H9 (cell line): ENCODE results near the gene C12orf50. TPM values are rescaled to one million over a fixed set of nuclear protein-coding genes. Genes with fewer than 3 reads are reported as not detected.
"Not testable (repeated sequence)": the region's sequence is repeated elsewhere in the genome, so short reads cannot be mapped to it uniquely, and the experiment has no call there.

Source experiments
- DNase-seq: peaks from one replicate; pipeline ENCODE4 v3.0.0-alpha.2; 2017
- H2AFZ ChIP-seq: one replicate; pipeline ENCODE4 v1.6.1; 2013; ENCODE audit warnings: mild to moderate bottlenecking, low read length, control low read depth, moderate library complexity
- H2AK5ac ChIP-seq: 2 replicates; pipeline ENCODE4 v1.6.1; 2013; ENCODE audit warnings: low read length, control low read depth, mixed read lengths; ENCODE audit not compliant: insufficient read length
- H2BK120ac ChIP-seq: one replicate; pipeline ENCODE4 v1.6.1; 2013; ENCODE audit warnings: low read depth, mild to moderate bottlenecking, low read length, control low read depth, inconsistent platforms; ENCODE audit not compliant: poor library complexity, severe bottlenecking
- H2BK12ac ChIP-seq: 2 replicates; pipeline ENCODE4 v1.6.1; 2013; ENCODE audit warnings: low read length, control low read depth, mixed read lengths, low read depth; ENCODE audit not compliant: insufficient read length
- H2BK15ac ChIP-seq: 2 replicates; pipeline ENCODE4 v1.6.1; 2013; ENCODE audit warnings: low read depth, low read length, control low read depth
- H2BK20ac ChIP-seq: one replicate; pipeline ENCODE4 v1.6.1; 2013; ENCODE audit warnings: low read depth, mild to moderate bottlenecking, low read length, control low read depth, inconsistent platforms; ENCODE audit not compliant: poor library complexity, severe bottlenecking
- H2BK5ac ChIP-seq: 2 replicates; pipeline ENCODE4 v1.6.1; 2013; ENCODE audit warnings: low read length, control low read depth, mixed read lengths; ENCODE audit not compliant: insufficient read length
- H3K14ac ChIP-seq: 2 replicates; pipeline ENCODE4 v1.6.1; 2013; ENCODE audit warnings: low read length, control low read depth; ENCODE audit not compliant: insufficient read depth
- H3K18ac ChIP-seq: 2 replicates; pipeline ENCODE4 v1.6.1; 2013; ENCODE audit warnings: low read depth, mild to moderate bottlenecking, mixed read lengths, low read length, control low read depth; ENCODE audit not compliant: insufficient read length
- H3K23ac ChIP-seq: 2 replicates; pipeline ENCODE4 v1.6.1; 2013; ENCODE audit warnings: low read length, control low read depth, mixed read lengths, low read depth; ENCODE audit not compliant: insufficient read length
- H3K23me2 ChIP-seq: 2 replicates; pipeline ENCODE4 v1.6.1; 2013; ENCODE audit warnings: low read depth, mild to moderate bottlenecking, mixed read lengths, low read length, control low read depth; ENCODE audit not compliant: insufficient read length, poor library complexity, severe bottlenecking
- H3K27ac ChIP-seq: 2 replicates; pipeline ENCODE4 v1.5.1; 2013; ENCODE audit warnings: low read length, control low read depth, mixed read lengths, low read depth; ENCODE audit not compliant: insufficient read length
- H3K27me3 ChIP-seq: 2 replicates; pipeline ENCODE4 v1.6.1; 2013; ENCODE audit warnings: low read length, control low read depth, inconsistent platforms; ENCODE audit not compliant: insufficient read depth
- H3K4ac ChIP-seq: 2 replicates; pipeline ENCODE4 v1.6.1; 2013; ENCODE audit warnings: low read depth, mild to moderate bottlenecking, control low read depth, inconsistent platforms, low read length, moderate library complexity
- H3K4me1 ChIP-seq: 2 replicates; pipeline ENCODE4 v1.6.1; 2013; ENCODE audit warnings: low read length, control low read depth, inconsistent platforms; ENCODE audit not compliant: insufficient read depth
- H3K4me2 ChIP-seq: 2 replicates; pipeline ENCODE4 v1.6.1; 2013; ENCODE audit warnings: low read length, control low read depth, mixed read lengths; ENCODE audit not compliant: insufficient read length, insufficient read depth
- H3K56ac ChIP-seq: 2 replicates; pipeline ENCODE4 v1.6.1; 2013; ENCODE audit warnings: low read depth, mild to moderate bottlenecking, mixed read lengths, low read length, control low read depth; ENCODE audit not compliant: insufficient read length
- H3K79me1 ChIP-seq: 2 replicates; pipeline ENCODE4 v1.6.1; 2013; ENCODE audit warnings: low read depth, mild to moderate bottlenecking, moderate library complexity, low read length, control low read depth, inconsistent platforms; ENCODE audit not compliant: insufficient read depth, poor library complexity, severe bottlenecking
- H3K79me2 ChIP-seq: 2 replicates; pipeline ENCODE4 v1.6.1; 2013; ENCODE audit warnings: low read length, control low read depth, inconsistent platforms; ENCODE audit not compliant: insufficient read depth
- H3K9ac ChIP-seq: 2 replicates; pipeline ENCODE4 v1.6.1; 2013; ENCODE audit warnings: low read length, control low read depth, mixed read lengths; ENCODE audit not compliant: insufficient read length; ENCODE audit errors: extremely low read depth
- H3K9me3 ChIP-seq: one replicate; pipeline ENCODE4 v1.6.1; 2013; ENCODE audit warnings: low read depth, low read length, inconsistent platforms; ENCODE audit not compliant: control insufficient read depth
- H3T11ph ChIP-seq: one replicate; pipeline ENCODE4 v1.6.1; 2013; ENCODE audit warnings: mild to moderate bottlenecking, low read length, control low read depth, inconsistent platforms
- H4K20me1 ChIP-seq: one replicate; pipeline ENCODE4 v1.6.1; 2013; ENCODE audit not compliant: control insufficient read depth, insufficient read length, insufficient read depth
- H4K5ac ChIP-seq: 2 replicates; pipeline ENCODE4 v1.6.1; 2013; ENCODE audit warnings: low read depth, mild to moderate bottlenecking, mixed read lengths, low read length, control low read depth; ENCODE audit not compliant: insufficient read length
- H4K8ac ChIP-seq: replicated peaks from 2 replicates; pipeline ENCODE4 v1.6.1; 2013; ENCODE audit warnings: low read length, control low read depth, mixed read lengths, low read depth; ENCODE audit not compliant: insufficient read length
- H4K91ac ChIP-seq: 2 replicates; pipeline ENCODE4 v1.6.1; 2013; ENCODE audit warnings: low read depth, mild to moderate bottlenecking, moderate library complexity, mixed read lengths, low read length, control low read depth; ENCODE audit not compliant: insufficient read length
- H3K27ac Mint-ChIP-seq, 3 experiments: 2 replicates in 2 of 3; 3 replicates in 1 of 3; pipeline ENCODE4 v1.8.0; 2020 to 2021; ENCODE audit warnings: mixed read lengths in 3 of 3, mild to moderate bottlenecking in 1 of 3, moderate library complexity in 1 of 3
- H3K27me3 Mint-ChIP-seq: 2 replicates; pipeline ENCODE4 v1.8.0; 2021; ENCODE audit warnings: low read depth, mild to moderate bottlenecking, moderate library complexity, mixed read lengths
- H3K36me3 Mint-ChIP-seq, 3 experiments: 2 replicates in 2 of 3; 3 replicates in 1 of 3; pipeline ENCODE4 v1.8.0; 2020 to 2021; ENCODE audit warnings: low read depth in 3 of 3, mixed read lengths in 3 of 3; ENCODE audit not compliant: insufficient read depth in 1 of 3
- H3K4me1 Mint-ChIP-seq, 2 experiments: 2 replicates each; pipeline ENCODE4 v1.8.0; 2020; ENCODE audit warnings: mixed read lengths in 2 of 2
- H3K4me3 Mint-ChIP-seq, 2 experiments: 2 replicates in 1 of 2; 3 replicates in 1 of 2; pipeline ENCODE4 v1.8.0; 2020 to 2021; ENCODE audit warnings: mild to moderate bottlenecking in 2 of 2, mixed read lengths in 2 of 2, moderate library complexity in 1 of 2
- H3K9me3 Mint-ChIP-seq, 2 experiments: 2 replicates in 1 of 2; 3 replicates in 1 of 2; pipeline ENCODE4 v1.8.0; 2020; ENCODE audit warnings: mild to moderate bottlenecking in 2 of 2, mixed read lengths in 2 of 2, moderate library complexity in 1 of 2
- WGBS: extraction: QIAGEN DNeasy Blood & Tissue Kit; methylation state at CpG from one replicate; pipeline ENCODE4 v1.1.7; 2013; ENCODE audit warnings: missing lambda C conversion rate, low lambda C conversion rate, mixed read lengths; ENCODE audit not compliant: insufficient read length; ENCODE audit errors: extremely low coverage; 5-methylcytosine and 5-hydroxymethylcytosine counted together
- total RNA-seq: library from RNA; stranded (reverse); gene quantifications from 2 replicates; pipeline ENCODE4 v1.2.1, GENCODE V29; 2021
- TF ChIP-seq, protein P1 (sequence below): fragments of 200-600 bp; sonication (generic); conservative IDR thresholded peaks from 3 replicates; pipeline ENCODE4 v1.8.0; 2021; ENCODE audit warnings: antibody characterized with exemption, mild to moderate bottlenecking

Gene C12orf50
- total RNA-seq, 1 experiment from 2014 or later: 0.17 TPM

DNA sequence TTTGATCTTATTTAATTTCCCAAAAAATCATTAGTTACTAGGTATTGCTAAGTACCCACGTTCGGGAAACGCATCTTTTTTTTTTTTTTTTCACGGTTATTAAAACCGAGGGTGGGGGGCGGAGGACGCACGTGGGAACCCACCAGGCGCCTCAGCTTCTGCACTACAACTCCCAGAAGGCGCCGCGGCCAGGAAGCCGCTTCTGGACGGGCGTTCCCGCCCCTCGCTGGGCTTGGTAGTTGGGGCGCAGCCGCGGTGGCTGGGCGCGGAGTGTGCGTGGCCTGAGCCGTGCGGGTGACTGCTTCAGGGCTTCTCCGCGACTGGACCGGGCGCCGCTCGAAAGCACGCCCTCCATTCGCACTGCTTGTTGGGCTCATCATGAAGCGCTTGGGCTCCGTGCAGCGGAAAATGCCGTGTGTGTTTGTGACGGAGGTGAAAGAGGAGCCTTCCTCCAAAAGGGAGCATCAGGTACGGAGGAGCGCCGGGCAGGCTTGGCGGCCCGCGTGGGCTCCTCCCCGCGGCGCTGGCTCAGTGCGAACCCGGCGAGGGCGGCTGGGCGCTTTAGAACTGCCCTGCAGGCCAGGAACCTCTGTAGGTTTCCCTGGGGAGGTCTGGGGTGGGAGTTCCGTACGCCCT is 6.2 kb upstream of the C12orf50 start:
- Histone ChIP-seq H3K56ac (no peak overlapping the region), H2AK5ac (no peak overlapping the region), H4K91ac (no peak overlapping the region), H3K27me3 (no peaks in the 10 kb centered on the region), H2AFZ (peak overlapping the region; percentile 34), H4K20me1 (no peaks in the 10 kb centered on the region), H3K79me1 (no peaks in the 10 kb centered on the region), H4K5ac (no peak overlapping the region), H3K4me1 (no peaks in the 10 kb centered on the region), H3K23ac (no peak overlapping the region), H3K18ac (no peak overlapping the region), H3K23me2 (peaks cover 7% of the 10 kb centered on the region), H3K4me2 (peak overlapping the region; percentile 98), H3K4ac (no peak overlapping the region), H2BK12ac (no peak overlapping the region), H3K14ac (peak overlapping the region; percentile 85), H3K27ac (no peak overlapping the region), H2BK120ac (no peak overlapping the region), H2BK20ac (no peak overlapping the region), H3T11ph (no peak overlapping the region), H2BK15ac (no peak overlapping the region), H2BK5ac (no peak overlapping the region), H4K8ac (no peak overlapping the region), H3K9ac (peak overlapping the region; percentile 92), H3K79me2 (peaks cover 1% of the 10 kb centered on the region; the same call in 1 of the 2 replicates), H3K9me3 (no peaks in the 10 kb centered on the region)
- Mint-ChIP-seq H3K27ac (peak overlapping the region in 2 of 3 experiments; percentile 96; a peak in 4 of 7 replicates), H3K4me3 (peak overlapping the region; percentile 95), H3K9me3 (peaks cover 7 to 14% of the 10 kb centered on the region in 2 experiments), H3K4me1 (peaks cover 32 to 37% of the 10 kb centered on the region in 2 experiments), H3K27me3 (no peaks in the 10 kb centered on the region), H3K36me3 (peaks cover 7 to 12% (median 9%) of the 10 kb centered on the region in 3 experiments; a peak in 5 of 7 replicates)
- DNase-seq: peak; percentile 88
- TF ChIP-seq, protein P1, sequence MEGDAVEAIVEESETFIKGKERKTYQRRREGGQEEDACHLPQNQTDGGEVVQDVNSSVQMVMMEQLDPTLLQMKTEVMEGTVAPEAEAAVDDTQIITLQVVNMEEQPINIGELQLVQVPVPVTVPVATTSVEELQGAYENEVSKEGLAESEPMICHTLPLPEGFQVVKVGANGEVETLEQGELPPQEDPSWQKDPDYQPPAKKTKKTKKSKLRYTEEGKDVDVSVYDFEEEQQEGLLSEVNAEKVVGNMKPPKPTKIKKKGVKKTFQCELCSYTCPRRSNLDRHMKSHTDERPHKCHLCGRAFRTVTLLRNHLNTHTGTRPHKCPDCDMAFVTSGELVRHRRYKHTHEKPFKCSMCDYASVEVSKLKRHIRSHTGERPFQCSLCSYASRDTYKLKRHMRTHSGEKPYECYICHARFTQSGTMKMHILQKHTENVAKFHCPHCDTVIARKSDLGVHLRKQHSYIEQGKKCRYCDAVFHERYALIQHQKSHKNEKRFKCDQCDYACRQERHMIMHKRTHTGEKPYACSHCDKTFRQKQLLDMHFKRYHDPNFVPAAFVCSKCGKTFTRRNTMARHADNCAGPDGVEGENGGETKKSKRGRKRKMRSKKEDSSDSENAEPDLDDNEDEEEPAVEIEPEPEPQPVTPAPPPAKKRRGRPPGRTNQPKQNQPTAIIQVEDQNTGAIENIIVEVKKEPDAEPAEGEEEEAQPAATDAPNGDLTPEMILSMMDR: no peak
- no CpG with 5 or more reads among the region's 54 CpGs for WGBS

DNA sequence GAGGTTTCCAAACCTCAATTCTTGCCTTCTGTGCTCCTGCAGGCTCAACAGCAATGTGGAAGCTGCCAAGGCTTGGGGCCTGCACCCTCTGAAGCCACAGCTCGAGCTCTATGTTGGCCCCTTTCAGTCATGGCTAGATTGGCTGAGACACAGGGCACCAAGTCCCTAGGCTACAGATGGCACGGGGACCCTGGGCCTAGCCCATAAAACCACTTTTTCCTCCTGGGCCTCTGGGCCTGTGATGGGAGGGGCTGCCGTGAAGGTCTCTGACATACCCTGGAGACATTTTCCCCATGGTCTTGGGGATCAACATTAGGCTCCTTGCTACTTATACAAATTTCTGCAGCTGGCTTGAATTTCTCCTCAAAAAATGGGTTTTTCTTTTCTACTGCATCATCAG is 2.0 kb upstream of the C12orf50 start:
- H3K36me3 Mint-ChIP-seq: peaks cover 7 to 12% (median 9%) of the 10 kb centered on the region in 3 experiments; a peak in 5 of 7 replicates

More for the DNA sequence above, 2.0 kb upstream of the C12orf50 start:
- not testable (repeated sequence) for H2BK20ac ChIP-seq, DNase-seq, H3K4me3 Mint-ChIP-seq, H3K56ac ChIP-seq, H3K79me2 ChIP-seq, H2BK12ac ChIP-seq, H3K27ac Mint-ChIP-seq, H4K8ac ChIP-seq, H3K4me2 ChIP-seq, H3K23me2 ChIP-seq, H4K91ac ChIP-seq, H3K9me3 ChIP-seq, H4K20me1 ChIP-seq, H3K79me1 ChIP-seq, H3K9ac ChIP-seq, H2BK5ac ChIP-seq, H3T11ph ChIP-seq, H4K5ac ChIP-seq, H3K27me3 Mint-ChIP-seq, H3K14ac ChIP-seq, H2BK15ac ChIP-seq, H3K18ac ChIP-seq, H3K4me1 ChIP-seq, H3K23ac ChIP-seq, H3K27ac ChIP-seq, H3K27me3 ChIP-seq, H3K4ac ChIP-seq, H3K4me1 Mint-ChIP-seq, H2AK5ac ChIP-seq, H2BK120ac ChIP-seq, H2AFZ ChIP-seq
- WGBS: no CpG with 5 or more reads among the region's 3 CpGs
- H3K9me3 Mint-ChIP-seq: peaks cover 7 to 16% of the 10 kb centered on the region in 2 experiments
